Mucosa of gallbladder (tissue), 1 donor: ENCODE measurements around the gene ZNF74. TPM values are rescaled to one million over a fixed set of nuclear protein-coding genes. Genes with fewer than 3 reads are reported as not detected.
"Not testable (repeated sequence)": the region's sequence is repeated elsewhere in the genome, so short reads cannot be mapped to it uniquely, and the experiment has no call there.

Experiments
- DNase-seq: peaks from one replicate; pipeline ENCODE4 v3.0.0-alpha.2; 2020; ENCODE audit warnings: low spot score
- total RNA-seq: library from RNA; stranded (reverse); gene quantifications from one replicate; pipeline ENCODE4 v1.2.1, GENCODE V29; 2021
- donor health status: DM: no; HTN: no; CAD: no.

ZNF74 gene
- total RNA-seq, 1 donor from 2014 or later = 14.1 TPM

- no peak for DNase-seq
Measured at GRCh38 chr22:20446383-20446970, 52.5 kb downstream of the ZNF74 start.

GRCh38 chr22:20448630-20449029, 54.7 kb downstream of the ZNF74 start:
- no peak for DNase-seq

GRCh38 chr22:20449819-20450550, 56.0 kb downstream of the ZNF74 start:
- no peak for DNase-seq

GRCh38 chr22:20450551-20450906, 56.6 kb downstream of the ZNF74 start:
- no peak for DNase-seq

GRCh38 chr22:20451129-20451778, 57.3 kb downstream of the ZNF74 start:
- not testable (repeated sequence) for DNase-seq

GRCh38 chr22:20451920-20452319, 58.0 kb downstream of the ZNF74 start:
- DNase-seq = no peak

GRCh38 chr22:20453222-20453621, 59.3 kb downstream of the ZNF74 start:
- no peak for DNase-seq

- DNase-seq = no peak
Measured at GRCh38 chr22:20455709-20456063, 61.7 kb downstream of the ZNF74 start.

- DNase-seq = peak; percentile 70
Measured at GRCh38 chr22:20456064-20456721, 62.2 kb downstream of the ZNF74 start.

- DNase-seq = no peak
Measured at GRCh38 chr22:20456722-20457076, 62.7 kb downstream of the ZNF74 start.

GRCh38 chr22:20457506-20458240, 63.7 kb downstream of the ZNF74 start:
- DNase-seq = no peak

Other genes with a start within 250 kb of the ZNF74 start
- 0.83 TPM for gene CCDC188, start 243.1 kb upstream of the ZNF74 start, total RNA-seq
- 2.0 TPM for gene RTN4R, start 125.8 kb upstream of the ZNF74 start, total RNA-seq
- gene DGCR6L, start 74.1 kb upstream of the ZNF74 start, total RNA-seq = 39.5 TPM
- 17.6 TPM for gene SCARF2, start 43.7 kb downstream of the ZNF74 start, total RNA-seq
- gene KLHL22, start 101.6 kb downstream of the ZNF74 start, total RNA-seq = 26.6 TPM
- gene MED15, start 113.5 kb downstream of the ZNF74 start, total RNA-seq = 107 TPM